ENCODE measurements around the gene DHTKD1. TPM values are rescaled to one million over a fixed set of nuclear protein-coding genes. Genes with fewer than 3 reads are reported as not detected.

Gene DHTKD1
- total RNA-seq, 3 donors from 2014 or later, result 22.3 to 35.7 (median 31.9) TPM

DNA sequence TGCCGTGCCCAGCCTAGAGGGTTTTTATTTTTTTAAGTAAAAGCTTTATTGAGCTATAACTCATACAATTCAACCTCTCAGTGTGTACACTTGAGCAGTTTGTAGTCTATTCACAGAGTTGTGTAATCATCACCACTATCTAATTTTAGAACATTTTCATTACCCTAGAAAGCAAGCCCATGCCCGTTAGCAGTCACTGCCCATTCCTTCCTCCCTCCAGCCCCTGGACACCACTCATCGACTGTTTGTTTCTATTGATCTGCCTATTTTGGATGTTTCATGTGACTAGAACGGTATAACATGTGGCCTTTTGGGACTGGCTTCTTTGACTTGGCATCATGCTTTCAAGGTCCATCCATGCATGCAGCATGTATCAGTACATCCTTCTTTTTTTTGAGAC lies 35.0 kb downstream of the DHTKD1 start:
- Histone ChIP-seq H3K4me1 (no peaks in the 10 kb centered on the region), H3K4me3 (no peak overlapping the region), H3K27ac (no peak overlapping the region), H3K36me3 (peaks cover 3% of the 10 kb centered on the region), H3K9me3 (no peaks in the 10 kb centered on the region), H3K27me3 (no peaks in the 10 kb centered on the region)
- no peak for DNase-seq (ENCODE audit: low spot score in 2 of 2)
- TF ChIP-seq, protein P1, sequence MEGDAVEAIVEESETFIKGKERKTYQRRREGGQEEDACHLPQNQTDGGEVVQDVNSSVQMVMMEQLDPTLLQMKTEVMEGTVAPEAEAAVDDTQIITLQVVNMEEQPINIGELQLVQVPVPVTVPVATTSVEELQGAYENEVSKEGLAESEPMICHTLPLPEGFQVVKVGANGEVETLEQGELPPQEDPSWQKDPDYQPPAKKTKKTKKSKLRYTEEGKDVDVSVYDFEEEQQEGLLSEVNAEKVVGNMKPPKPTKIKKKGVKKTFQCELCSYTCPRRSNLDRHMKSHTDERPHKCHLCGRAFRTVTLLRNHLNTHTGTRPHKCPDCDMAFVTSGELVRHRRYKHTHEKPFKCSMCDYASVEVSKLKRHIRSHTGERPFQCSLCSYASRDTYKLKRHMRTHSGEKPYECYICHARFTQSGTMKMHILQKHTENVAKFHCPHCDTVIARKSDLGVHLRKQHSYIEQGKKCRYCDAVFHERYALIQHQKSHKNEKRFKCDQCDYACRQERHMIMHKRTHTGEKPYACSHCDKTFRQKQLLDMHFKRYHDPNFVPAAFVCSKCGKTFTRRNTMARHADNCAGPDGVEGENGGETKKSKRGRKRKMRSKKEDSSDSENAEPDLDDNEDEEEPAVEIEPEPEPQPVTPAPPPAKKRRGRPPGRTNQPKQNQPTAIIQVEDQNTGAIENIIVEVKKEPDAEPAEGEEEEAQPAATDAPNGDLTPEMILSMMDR (IDR thresholded peaks at IDR 0.05), result no peak
- TF ChIP-seq POLR2AphosphoS5 (IDR thresholded peaks at IDR 0.05) (no peak), POLR2A (IDR thresholded peaks at IDR 0.05) (no peak)
- intact Hi-C loops (cut with DNase I; ENCODE audit: low total_unique reads), result no loop called here

DNA sequence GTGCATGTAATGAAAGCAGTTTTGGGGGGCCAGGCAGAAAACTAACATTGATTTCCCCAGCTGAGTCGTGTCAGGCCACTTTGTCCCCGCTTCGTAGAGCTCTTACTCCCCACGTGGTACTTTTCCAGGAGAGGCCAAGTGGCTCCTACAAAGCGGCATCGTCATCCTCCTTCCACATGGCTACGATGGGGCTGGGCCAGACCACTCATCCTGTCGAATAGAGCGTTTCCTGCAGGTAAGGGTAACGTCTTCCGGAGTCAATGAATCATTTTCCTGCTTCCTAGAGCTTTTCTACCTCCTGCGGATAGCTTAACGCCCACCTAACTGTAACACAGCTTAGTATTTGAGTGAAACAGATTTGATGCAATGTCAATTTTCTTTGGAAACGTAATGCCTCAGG lies 39.0 kb downstream of the DHTKD1 start:
- no peak overlapping the region for H3K4me3 ChIP-seq
- TF ChIP-seq POLR2A (IDR thresholded peaks at IDR 0.05), result no peak
- TF ChIP-seq, protein P1 (IDR thresholded peaks at IDR 0.05), result no peak
- TF ChIP-seq POLR2AphosphoS5 (IDR thresholded peaks at IDR 0.05), result no peak
- intact Hi-C loops (cut with DNase I; ENCODE audit: low total_unique reads), result no loop called here
- H3K27ac ChIP-seq, result no peak overlapping the region
- no peaks in the 10 kb centered on the region for H3K9me3 ChIP-seq
- no peaks in the 10 kb centered on the region for H3K27me3 ChIP-seq
- no peak for DNase-seq (ENCODE audit: low spot score in 2 of 2)
- H3K36me3 ChIP-seq, result no peaks in the 10 kb centered on the region
- no peaks in the 10 kb centered on the region for H3K4me1 ChIP-seq

DNA sequence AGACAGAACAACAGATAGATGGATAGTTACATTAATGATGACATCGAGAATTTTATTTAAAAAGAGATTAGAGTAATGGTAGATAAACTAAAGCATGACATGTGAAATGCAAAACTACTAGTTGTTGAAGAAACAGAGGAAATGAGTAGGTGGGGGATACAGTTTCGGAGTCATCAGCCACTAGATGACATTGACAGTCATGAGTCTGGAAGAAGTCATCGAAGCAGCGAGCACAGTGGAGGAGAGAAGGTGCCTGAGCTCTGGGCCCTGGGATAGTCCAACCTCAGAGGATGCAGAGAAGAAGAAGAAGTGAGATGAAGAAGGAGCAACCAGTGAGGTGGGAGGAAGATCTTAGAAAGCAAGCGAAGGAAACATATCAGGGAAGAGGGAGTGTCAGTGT lies 40.5 kb downstream of the DHTKD1 start:
- H3K36me3 ChIP-seq, result no peaks in the 10 kb centered on the region
- H3K4me3 ChIP-seq, result no peak overlapping the region
- TF ChIP-seq, protein P1 (IDR thresholded peaks at IDR 0.05), result no peak
- TF ChIP-seq POLR2AphosphoS5 (IDR thresholded peaks at IDR 0.05), result no peak
- TF ChIP-seq POLR2A (IDR thresholded peaks at IDR 0.05), result no peak
- no peaks in the 10 kb centered on the region for H3K4me1 ChIP-seq
- H3K27me3 ChIP-seq, result no peaks in the 10 kb centered on the region
- intact Hi-C loops (cut with DNase I; ENCODE audit: low total_unique reads), result no loop called here
- no peak for DNase-seq (ENCODE audit: low spot score in 2 of 2)
- no peaks in the 10 kb centered on the region for H3K9me3 ChIP-seq
- no peak overlapping the region for H3K27ac ChIP-seq

DNA sequence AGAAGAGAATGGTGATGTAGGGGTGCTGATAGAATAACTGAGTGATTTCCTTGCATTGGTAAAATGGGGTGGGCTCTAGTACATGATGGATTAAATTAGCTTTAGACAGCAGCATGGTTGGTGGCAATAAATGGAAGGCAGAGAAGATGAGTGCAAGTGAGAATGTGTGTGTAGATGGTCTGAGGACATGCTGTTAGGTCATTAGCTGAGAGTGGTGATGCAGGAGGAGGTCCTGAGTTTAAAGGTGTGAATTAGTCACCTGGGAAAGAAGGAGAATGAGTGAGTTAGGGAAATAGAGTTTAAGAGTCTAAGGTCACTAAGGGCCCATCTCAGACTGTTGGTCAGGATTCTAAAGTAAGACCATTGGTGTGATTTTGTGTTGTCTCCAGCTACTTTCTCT lies 42.8 kb downstream of the DHTKD1 start:
- TF ChIP-seq POLR2A (IDR thresholded peaks at IDR 0.05) (no peak), POLR2AphosphoS5 (IDR thresholded peaks at IDR 0.05) (no peak)
- TF ChIP-seq, protein P1 (IDR thresholded peaks at IDR 0.05), result no peak
- Histone ChIP-seq H3K27ac (no peak overlapping the region), H3K4me1 (no peaks in the 10 kb centered on the region), H3K36me3 (no peaks in the 10 kb centered on the region), H3K27me3 (no peaks in the 10 kb centered on the region), H3K9me3 (no peaks in the 10 kb centered on the region), H3K4me3 (no peak overlapping the region)
- intact Hi-C loops (cut with DNase I; ENCODE audit: low total_unique reads), result no loop called here
- no peak for DNase-seq (ENCODE audit: low spot score in 2 of 2)

DNA sequence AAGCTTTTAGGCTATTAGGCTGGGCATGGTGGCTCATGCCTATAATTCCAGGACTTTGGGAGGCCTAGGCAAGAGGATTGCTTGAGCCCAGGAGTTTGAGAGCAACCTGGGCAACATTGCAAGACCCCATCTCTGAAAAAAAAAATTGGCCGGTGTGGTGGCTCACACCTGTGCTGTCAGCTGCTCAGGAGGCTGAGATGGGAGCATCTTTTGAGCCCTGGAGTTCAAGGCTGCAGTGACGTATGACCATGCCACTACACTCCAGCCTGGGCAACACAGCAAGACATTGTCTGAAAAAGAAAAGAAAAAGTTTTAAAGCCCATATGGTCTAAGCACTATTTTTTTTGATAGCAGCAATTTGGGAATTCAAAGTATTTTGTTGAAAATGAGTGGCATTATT lies 44.9 kb downstream of the DHTKD1 start:
- no peaks in the 10 kb centered on the region for H3K9me3 ChIP-seq
- H3K4me1 ChIP-seq, result no peaks in the 10 kb centered on the region
- no peak overlapping the region for H3K4me3 ChIP-seq
- no peaks in the 10 kb centered on the region for H3K27me3 ChIP-seq
- H3K27ac ChIP-seq, result no peak overlapping the region
- DNase-seq (ENCODE audit: low spot score in 2 of 2), result no peak
- no peak for TF ChIP-seq POLR2AphosphoS5 (IDR thresholded peaks at IDR 0.05)
- intact Hi-C loops (cut with DNase I; ENCODE audit: low total_unique reads), result no loop called here
- no peaks in the 10 kb centered on the region for H3K36me3 ChIP-seq

DNA sequence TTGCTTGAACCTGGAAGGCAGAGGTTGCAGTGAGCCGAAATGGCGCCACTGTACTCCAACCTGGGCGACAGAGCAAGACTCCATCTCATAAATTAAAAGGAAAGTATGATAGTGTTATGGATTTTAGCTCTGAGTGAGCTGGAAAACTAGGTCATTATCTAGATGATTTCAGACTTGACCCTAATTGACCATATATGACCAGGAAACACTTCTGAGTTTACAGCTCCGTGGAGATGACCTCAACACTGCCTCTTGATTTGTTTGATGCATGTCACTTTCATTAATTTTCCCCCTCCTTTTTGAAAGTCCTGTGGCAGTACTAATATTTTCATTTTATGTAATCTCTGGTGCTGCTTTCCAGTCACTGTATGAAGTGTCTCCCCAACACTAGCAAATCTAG lies 52.9 kb downstream of the DHTKD1 start:
- H3K36me3 ChIP-seq, result no peaks in the 10 kb centered on the region
- TF ChIP-seq POLR2A (IDR thresholded peaks at IDR 0.05) (no peak), POLR2AphosphoS5 (IDR thresholded peaks at IDR 0.05) (no peak)
- TF ChIP-seq, protein P1 (IDR thresholded peaks at IDR 0.05), result no peak
- no peaks in the 10 kb centered on the region for H3K4me1 ChIP-seq
- no peaks in the 10 kb centered on the region for H3K27me3 ChIP-seq
- no peak overlapping the region for H3K4me3 ChIP-seq
- no peaks in the 10 kb centered on the region for H3K9me3 ChIP-seq
- DNase-seq (ENCODE audit: low spot score in 2 of 2), result no peak
- intact Hi-C loops (cut with DNase I; ENCODE audit: low total_unique reads), result no loop called here
- H3K27ac ChIP-seq, result no peak overlapping the region

All from breast epithelium (tissue), 4 donors.